Panc1 (cell line): Measurements from ENCODE around the gene ZNF660.
"Not testable (repeated sequence)": the region's sequence is repeated elsewhere in the genome, so short reads cannot be mapped to it uniquely, and the experiment has no call there.

Experiments
- CTCF ChIP-seq: fragments of 450-650 bp; IDR thresholded peaks from 2 replicates; pipeline ENCODE4 v1.5.1; 2017; ENCODE audit warnings: mild to moderate bottlenecking
- SIN3A ChIP-seq: IDR thresholded peaks from 2 replicates; pipeline ENCODE4 v1.6.1; 2012; ENCODE audit warnings: low read depth, mild to moderate bottlenecking, low read length, moderate library complexity, borderline replicate concordance; ENCODE audit not compliant: insufficient read depth

GRCh38 chr3:44580971-44581370 lies 3.8 kb upstream of the ZNF660 start:
- TF ChIP-seq CTCF, SIN3A: not testable (repeated sequence)
